HG02678 (cell line): Measurements from ENCODE around the gene TNNT2.

Experiments used
- ATAC-seq: cut with Tn5 transposase; IDR thresholded peaks from one replicate; pipeline ENCODE4 v1.9.1; 2021; ENCODE audit warnings: mild to moderate bottlenecking, moderate library complexity; ENCODE audit not compliant: unreplicated experiment

The TNNT2 gene

GRCh38 chr1:201377611-201378092 lies at the start of gene TNNT2:
Gene TNNT2 (minus strand): TSS chr1:201377680. CDS start chr1:201373254, 4,426 bp downstream.
- ATAC-seq: no peak

DNA sequence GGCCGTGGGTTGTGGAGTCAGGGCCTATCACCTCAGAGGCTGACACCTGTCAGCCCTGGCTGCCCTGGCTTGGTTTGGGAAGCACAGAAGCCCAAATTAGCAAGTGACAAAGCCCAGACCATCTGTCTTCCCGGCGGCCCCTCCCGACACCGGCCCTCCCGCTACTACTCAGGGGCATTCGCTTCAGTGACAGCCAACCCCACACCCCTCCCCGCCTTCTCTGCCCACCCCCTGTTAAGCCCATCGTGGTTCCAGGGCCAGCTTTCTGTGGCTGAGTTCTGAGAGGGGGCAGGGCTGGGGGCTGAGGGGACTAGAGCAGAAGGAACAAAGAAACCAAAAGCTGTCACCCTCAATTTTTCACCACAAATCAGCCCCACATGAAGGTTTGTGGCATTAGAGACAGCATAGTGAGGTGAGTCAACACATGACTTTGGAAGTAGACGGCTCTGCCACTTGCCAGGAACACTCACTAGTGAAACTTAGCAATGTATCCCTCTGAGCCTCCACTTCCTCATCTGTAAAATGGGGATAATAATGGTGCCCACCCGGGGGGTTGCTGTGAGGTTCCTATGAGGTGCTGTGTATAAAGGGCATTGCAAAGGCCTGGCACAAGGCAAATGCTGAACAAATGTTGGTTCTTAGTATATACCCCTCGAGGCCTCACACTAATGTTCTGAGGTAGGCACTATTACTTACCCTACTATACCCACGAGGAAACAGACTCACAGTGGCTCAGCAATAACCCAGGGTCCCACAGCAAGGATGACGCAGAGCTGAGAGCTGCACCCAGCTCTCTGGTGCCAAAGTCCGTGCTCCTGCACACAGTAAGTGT lies 49.2 kb upstream of the TNNT2 start:
- ATAC-seq: no peak

DNA sequence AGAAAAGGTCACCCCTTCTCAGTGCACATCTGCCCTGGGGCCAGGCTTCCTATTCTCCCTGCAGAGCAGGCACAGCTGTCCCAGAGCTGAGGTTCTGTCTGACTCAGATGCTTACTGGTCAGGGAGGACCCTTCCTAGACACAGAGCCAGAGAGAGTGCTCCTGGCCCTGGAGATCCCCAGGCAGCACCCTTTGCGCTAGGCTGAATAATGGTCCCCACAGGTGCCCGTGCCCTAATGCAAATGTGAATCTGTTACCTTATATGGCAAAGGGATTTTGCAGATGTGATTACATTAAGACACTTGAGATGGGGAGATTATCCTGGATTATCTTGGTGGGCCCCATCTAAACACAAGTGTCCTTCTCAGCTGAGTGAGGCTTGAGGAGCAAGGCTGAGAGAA lies 46.7 kb upstream of the TNNT2 start:
- no peak for ATAC-seq

DNA sequence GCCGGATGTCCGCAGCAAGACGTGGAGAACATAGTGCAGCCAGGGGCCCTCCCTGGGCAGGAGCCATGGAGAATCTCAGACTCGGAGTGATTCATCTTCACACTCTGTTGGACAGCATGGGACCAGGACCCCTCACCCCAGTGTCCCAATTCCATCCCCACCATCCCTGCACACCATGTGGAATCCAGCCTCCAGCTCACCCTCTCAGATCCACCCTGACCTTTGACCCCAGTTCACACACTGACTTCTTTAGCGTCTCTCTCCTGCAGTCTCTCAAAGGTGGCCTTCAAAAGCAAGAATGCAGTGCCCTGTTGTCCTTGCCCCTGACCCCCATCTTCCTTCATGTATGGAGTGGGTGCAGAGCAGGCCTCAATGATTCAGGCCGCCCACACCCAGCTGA lies 46.2 kb upstream of the TNNT2 start:
- ATAC-seq: no peak

GRCh38 chr1:201422436-201423030 lies 45.1 kb upstream of the TNNT2 start:
- no peak for ATAC-seq

- no peak for ATAC-seq
Measured at GRCh38 chr1:201422026-201422425, 44.5 kb upstream of the TNNT2 start.

GRCh38 chr1:201421041-201421440 lies 43.6 kb upstream of the TNNT2 start:
- no peak for ATAC-seq

GRCh38 chr1:201420608-201421002 lies 43.1 kb upstream of the TNNT2 start:
- ATAC-seq: no peak

DNA sequence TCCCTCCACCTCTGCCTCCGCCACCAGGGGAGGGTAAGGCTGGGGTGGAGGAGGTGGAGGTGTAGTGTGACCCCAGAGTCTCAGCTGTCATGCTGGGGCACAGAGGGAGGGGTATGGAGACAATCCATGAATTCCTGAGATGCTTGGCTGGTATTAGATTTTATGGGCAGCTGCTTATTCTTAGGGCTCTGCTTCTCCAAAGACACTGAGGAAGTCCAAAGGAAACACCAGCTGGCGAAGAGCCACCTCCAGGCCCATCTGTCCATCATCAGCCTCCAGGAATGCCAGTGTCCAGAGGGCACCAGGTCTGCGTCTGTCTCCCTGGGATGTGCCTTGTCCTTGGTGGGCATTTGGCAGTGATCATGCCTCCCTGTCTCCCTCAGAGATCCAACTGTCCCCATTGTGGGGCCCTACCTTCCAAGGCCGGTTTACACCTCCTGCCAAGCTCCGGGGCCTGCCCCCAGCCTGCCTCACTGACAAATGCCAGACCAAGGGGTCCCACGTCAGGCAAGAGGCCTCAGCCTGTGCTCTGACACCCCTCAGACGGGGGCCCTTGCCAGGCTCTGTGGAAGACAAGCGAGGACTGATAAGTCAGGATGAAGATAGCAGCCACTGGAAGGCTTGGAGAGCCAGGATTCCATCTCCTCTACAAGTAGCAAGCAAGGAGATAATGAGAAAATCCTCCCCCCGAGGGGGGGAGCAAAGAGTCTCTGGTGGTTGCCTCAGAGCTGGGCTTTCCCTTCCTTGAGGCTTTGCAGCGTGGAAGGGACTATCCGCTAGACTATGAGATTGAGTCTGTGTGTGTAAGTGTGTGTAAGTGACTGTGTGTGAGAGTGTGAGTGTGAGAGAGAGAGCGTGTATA lies 42.5 kb upstream of the TNNT2 start:
- ATAC-seq: no peak

DNA sequence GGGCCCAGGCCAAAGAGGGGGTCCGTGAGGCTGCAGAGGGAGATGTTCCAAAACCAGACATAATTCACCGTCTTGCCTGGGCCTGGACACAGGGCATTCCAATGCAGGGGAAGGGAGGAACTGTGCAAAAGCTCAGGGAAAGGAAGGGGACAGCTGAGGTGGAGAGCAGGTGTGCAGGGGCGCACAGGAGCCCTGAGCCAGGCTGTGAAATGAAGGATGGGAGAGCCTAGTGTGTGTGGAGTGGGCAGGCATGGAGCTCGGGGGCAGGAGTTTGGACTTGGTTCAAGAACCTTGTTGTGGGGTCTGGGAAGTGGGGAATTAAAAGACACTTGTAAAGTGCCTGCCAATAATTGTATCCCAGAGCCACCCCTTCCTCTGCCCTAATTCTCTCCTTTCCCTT lies 41.8 kb upstream of the TNNT2 start:
- ATAC-seq: no peak

GRCh38 chr1:201418461-201418860 lies 41.0 kb upstream of the TNNT2 start:
- no peak for ATAC-seq

- ATAC-seq: no peak
Measured at GRCh38 chr1:201414051-201414738, 36.7 kb upstream of the TNNT2 start.

GRCh38 chr1:201411292-201411691 lies 33.8 kb upstream of the TNNT2 start:
- ATAC-seq: no peak

GRCh38 chr1:201409440-201409839 lies 32.0 kb upstream of the TNNT2 start:
- no peak for ATAC-seq

DNA sequence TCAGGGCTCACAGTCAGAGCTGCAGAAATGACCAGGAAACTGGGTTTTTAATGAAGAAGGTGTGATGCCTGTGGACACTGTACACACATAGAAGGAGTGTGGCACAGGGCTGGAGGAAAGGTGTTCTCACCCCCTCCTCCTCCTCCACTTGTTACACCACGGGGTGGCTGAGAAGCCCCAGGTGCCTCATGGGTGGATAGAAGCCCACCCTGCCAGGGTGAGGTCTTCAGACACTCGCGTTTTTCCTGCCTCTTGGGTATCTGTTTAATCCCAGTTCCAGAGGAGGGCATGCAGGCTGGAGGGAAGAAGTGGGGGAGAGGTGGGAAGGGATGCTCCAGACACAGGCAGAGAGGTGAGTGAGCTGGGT lies 31.3 kb upstream of the TNNT2 start:
- ATAC-seq: no peak

DNA sequence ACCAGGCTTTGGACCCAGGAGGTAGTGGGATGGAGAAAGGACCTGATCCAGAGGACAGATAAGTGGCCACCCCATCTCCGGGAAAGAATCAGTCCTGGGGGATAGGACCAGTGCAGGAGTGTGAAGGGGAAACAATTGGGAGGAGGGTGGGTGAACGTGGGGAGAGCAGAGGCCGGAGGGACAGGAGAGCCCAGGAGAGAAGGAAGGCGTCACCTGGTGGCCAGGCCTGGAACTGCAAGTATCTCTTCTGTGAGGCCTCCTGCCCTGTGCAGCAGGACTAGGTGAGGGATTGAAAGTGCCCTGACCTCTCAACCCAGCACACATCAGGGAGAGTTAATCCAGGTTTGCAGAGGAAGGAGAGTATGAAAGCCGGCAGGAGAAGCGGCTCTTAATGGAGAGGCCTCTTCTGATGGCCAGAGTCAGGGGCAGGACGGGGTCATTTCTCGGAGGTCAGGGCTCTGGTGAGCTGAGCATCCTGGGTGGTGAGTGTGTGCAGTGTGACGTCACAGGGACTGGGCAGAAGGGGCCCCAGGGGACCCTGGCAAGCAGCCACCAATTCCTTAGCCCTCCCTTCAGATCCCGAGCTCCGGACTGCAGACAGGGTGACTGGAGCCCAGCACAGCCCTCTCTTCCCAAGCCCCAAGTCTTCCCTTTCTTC lies 30.8 kb upstream of the TNNT2 start:
- no peak for ATAC-seq

DNA sequence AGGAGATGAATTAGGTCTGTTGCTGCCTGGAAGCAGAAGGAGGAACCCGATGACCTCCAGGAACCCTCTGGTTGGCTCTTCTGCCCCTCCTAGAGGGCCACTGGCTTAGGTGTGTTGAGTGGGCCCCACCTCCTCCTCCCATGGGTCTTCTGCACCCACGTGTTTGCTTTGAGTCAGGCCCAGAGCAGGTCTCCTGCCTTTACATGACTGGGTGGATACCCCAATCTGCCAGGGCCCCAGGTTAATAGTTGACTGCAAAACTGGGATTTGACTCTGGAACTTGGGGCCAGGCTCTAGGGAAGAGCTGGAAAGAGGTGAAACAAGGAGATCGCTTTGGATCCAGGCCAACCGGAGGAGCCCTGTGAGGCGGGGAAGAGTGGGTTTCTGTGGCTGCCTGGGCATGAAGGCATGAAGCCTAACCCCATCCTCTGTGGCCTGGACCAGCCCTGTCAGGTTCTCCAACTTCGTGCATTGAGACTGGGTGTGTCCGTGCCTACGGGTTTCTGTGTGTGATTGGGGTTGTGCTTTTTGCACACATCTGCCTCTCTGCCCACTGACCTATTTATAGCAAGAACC lies 29.4 kb upstream of the TNNT2 start:
- ATAC-seq: no peak

GRCh38 chr1:201405484-201405831 lies 28.0 kb upstream of the TNNT2 start:
- no peak for ATAC-seq

GRCh38 chr1:201404722-201405483 lies 27.4 kb upstream of the TNNT2 start:
- no peak for ATAC-seq
